Mucosa of descending colon (tissue), 3 donors: ENCODE measurements around the gene BRD3. TPM values are rescaled to one million over a fixed set of nuclear protein-coding genes. Genes with fewer than 3 reads are reported as not detected.

ENCODE experiments used
- ATAC-seq: fragments of 200-7000 bp; cut with Tn5 transposase; one replicate; pipeline ENCODE4 v1.9.1; 2020; ENCODE audit warnings: mild to moderate bottlenecking, moderate library complexity
- DNase-seq, 3 donors: peaks; one replicate each; pipeline ENCODE4 v3.0.0-alpha.2; 2020
- H3K36me3 ChIP-seq: fragments of 200-600 bp; one replicate; pipeline ENCODE4 v1.8.0; 2021; ENCODE audit warnings: low read depth, mild to moderate bottlenecking
- H3K4me1 ChIP-seq: fragments of 200-600 bp; one replicate; pipeline ENCODE4 v1.8.0; 2021; ENCODE audit warnings: low read depth, mild to moderate bottlenecking
- H3K4me3 ChIP-seq: fragments of 200-600 bp; one replicate; pipeline ENCODE4 v1.8.0; 2021; ENCODE audit warnings: mild to moderate bottlenecking
- H3K9me3 ChIP-seq: fragments of 200-600 bp; one replicate; pipeline ENCODE4 v1.8.0; 2021; ENCODE audit warnings: mild to moderate bottlenecking
- CTCF ChIP-seq: fragments of 200-600 bp; IDR thresholded peaks from one replicate; pipeline ENCODE4 v1.8.0; 2022; ENCODE audit warnings: antibody characterized with exemption, mild to moderate bottlenecking
- intact Hi-C, 2 donors: fragments of 100-400 bp; cut with DNase I in 1 of 2; cut with micrococcal nuclease in 1 of 2; formaldehyde crosslinking; loops; one replicate each; pipeline versions ENCODE4 v1.11.0 to v1.11.1; 2022; cut with DNase I, micrococcal nuclease
- total RNA-seq, 3 donors: library from RNA; stranded (reverse); fragmentation: NEBNext Ultra II Directional in 2 of 3; extraction: Animal tissue kit (Norgen Biotek cat#: 25700) in 2 of 3; gene quantifications; one replicate each; pipeline versions ENCODE4 v1.2.1 to v1.2.4, GENCODE V29; 2021 to 2023
- donor health status: DM: no; HTN: no; CAD: no; lungs with moderate emphysema.
- donor health status: DM: no; HTN: no; CAD: no.
- donor health status: DM: no; HTN: yes; CAD: no.

Gene BRD3
- total RNA-seq, 3 donors from 2014 or later, result 19.4 to 56.0 (median 29.4) TPM

- no peak for TF ChIP-seq CTCF
- intact Hi-C loops, result no loop called here
- ATAC-seq, result no peak
- Histone ChIP-seq H3K36me3 (no peaks in the 10 kb centered on the region), H3K9me3 (no peaks in the 10 kb centered on the region), H3K4me1 (no peaks in the 10 kb centered on the region), H3K4me3 (no peak overlapping the region)
- no peak for DNase-seq
Measured at GRCh38 chr9:134007571-134007970, 60.3 kb downstream of the BRD3 start.

DNA sequence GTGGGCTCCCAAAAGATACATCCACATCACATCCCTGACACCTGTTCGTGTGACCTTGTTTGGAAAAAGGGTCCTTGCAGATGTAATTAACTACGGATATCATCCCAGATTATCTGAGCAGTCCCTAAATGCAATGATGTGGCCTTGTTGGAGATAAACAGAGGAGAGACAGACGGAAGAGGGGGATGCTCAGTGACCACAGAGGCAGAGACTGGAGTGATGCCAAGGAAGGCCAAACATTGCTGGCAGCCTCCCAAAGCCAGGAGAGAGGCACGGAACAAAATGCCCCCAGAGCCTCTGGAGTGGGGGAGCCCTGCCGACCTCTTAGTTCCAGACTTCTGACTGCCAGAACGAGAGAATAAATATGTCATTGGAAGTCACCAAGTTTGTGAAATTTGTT is 60.7 kb downstream of the BRD3 start:
- DNase-seq (no peak), ATAC-seq (no peak)
- Histone ChIP-seq H3K4me1 (no peaks in the 10 kb centered on the region), H3K36me3 (no peaks in the 10 kb centered on the region), H3K4me3 (no peak overlapping the region), H3K9me3 (no peaks in the 10 kb centered on the region)
- intact Hi-C loops, result no loop called here
- no peak for TF ChIP-seq CTCF

DNA sequence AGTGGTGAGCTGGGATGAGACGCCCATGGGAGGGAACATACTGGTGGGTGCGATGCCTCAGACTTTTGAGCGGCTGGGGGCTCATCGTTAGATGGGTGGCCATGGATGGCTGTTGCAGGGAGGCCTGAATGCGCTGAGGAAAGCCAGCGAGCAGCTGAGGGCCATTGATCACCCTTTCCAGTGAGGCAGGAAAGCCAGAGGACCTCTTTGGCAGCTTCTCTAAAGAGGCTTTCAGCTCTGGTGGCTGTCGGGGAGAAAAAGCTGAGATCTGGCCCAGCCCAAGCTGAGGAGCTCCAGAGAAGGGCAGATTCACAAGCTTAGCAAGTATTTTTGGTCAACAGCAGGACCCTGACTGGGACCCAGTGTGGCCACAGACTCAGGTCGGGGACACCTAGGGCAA is 62.4 kb downstream of the BRD3 start:
- no peak for DNase-seq

DNA sequence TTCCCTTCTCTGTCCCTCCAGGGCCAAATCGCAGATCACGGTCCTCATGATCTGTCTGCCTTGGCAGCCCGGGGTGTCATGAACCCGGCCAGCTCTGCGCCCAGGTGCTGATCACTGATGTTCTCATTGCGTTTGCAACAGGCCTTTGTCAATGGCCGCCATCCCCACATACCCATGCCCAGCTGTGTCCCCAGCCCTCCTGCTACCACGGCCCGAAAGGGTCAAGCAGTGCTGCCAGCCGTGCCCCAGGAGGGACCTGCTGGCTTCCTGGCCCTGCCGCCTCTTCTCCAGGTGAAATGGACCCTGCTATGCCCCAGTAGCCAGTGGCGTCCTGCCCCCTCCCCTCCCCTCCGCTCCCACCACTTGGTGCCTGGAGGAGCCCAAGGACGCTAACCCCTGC is 62.9 kb downstream of the BRD3 start:
- ATAC-seq, result no peak
- intact Hi-C loops, result no loop called here
- no peak for TF ChIP-seq CTCF

More for the DNA sequence above, 62.4 kb downstream of the BRD3 start:
- no peak for TF ChIP-seq CTCF
- H3K4me3 ChIP-seq, result no peak overlapping the region
- H3K4me1 ChIP-seq, result no peaks in the 10 kb centered on the region
- H3K36me3 ChIP-seq, result no peaks in the 10 kb centered on the region
- no peaks in the 10 kb centered on the region for H3K9me3 ChIP-seq
- intact Hi-C loops, result no loop called here
- no peak for ATAC-seq

GRCh38 chr9:134004131-134004873 is 63.5 kb downstream of the BRD3 start:
- TF ChIP-seq CTCF, result no peak
- H3K9me3 ChIP-seq, result no peaks in the 10 kb centered on the region
- H3K4me3 ChIP-seq, result no peak overlapping the region
- intact Hi-C loops, result no loop called here
- H3K4me1 ChIP-seq, result no peaks in the 10 kb centered on the region
- no peaks in the 10 kb centered on the region for H3K36me3 ChIP-seq
- no peak for ATAC-seq
- DNase-seq, result no peak

More for the DNA sequence above, 62.9 kb downstream of the BRD3 start:
- H3K9me3 ChIP-seq, result no peaks in the 10 kb centered on the region
- no peak for DNase-seq
- H3K4me3 ChIP-seq, result no peak overlapping the region
- H3K36me3 ChIP-seq, result no peaks in the 10 kb centered on the region
- no peaks in the 10 kb centered on the region for H3K4me1 ChIP-seq

DNA sequence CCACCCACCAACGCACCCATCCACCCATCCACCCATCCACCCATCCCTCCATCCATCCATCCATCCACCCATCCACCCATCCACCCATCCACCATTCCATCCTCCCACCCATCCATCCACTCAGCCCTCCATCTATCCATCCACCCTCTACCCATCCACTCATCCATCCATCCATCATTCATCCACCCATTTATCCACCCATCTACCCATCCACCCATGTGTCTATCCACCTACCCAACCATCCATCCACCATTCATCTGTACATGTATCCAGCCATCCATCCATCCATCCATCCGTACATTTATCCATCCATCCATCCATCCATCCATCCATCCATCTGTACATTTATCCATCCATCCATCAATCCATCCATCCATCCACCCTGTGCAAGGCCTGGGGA is 64.6 kb downstream of the BRD3 start:
- Histone ChIP-seq H3K4me1 (no peaks in the 10 kb centered on the region), H3K36me3 (no peaks in the 10 kb centered on the region), H3K9me3 (no peaks in the 10 kb centered on the region), H3K4me3 (no peak overlapping the region)
- intact Hi-C loops, result no loop called here
- ATAC-seq (no peak), DNase-seq (no peak)
- no peak for TF ChIP-seq CTCF
